ENCODE data around the gene PEAR1. TPM values are rescaled to one million over a fixed set of nuclear protein-coding genes. Genes with fewer than 3 reads are reported as not detected.

The PEAR1 gene
- total RNA-seq, 1 donor from 2014 or later, result 0.05 TPM

- no peak for DNase-seq (ENCODE audit: low read depth)
Measured at GRCh38 chr1:156882543-156882942, 11.0 kb upstream of the PEAR1 start.

- no peak for DNase-seq (ENCODE audit: low read depth)
Measured at GRCh38 chr1:156883919-156884318, 9.6 kb upstream of the PEAR1 start.

- DNase-seq (ENCODE audit: low read depth), result no peak
Measured at GRCh38 chr1:156884560-156885184, 8.8 kb upstream of the PEAR1 start.

GRCh38 chr1:156885314-156885713 is 8.2 kb upstream of the PEAR1 start:
- peak; percentile 31 for DNase-seq (ENCODE audit: low read depth)

GRCh38 chr1:156885880-156886355 is 7.6 kb upstream of the PEAR1 start:
- no peak for DNase-seq (ENCODE audit: low read depth)

- DNase-seq (ENCODE audit: low read depth), result no peak
Measured at GRCh38 chr1:156886583-156887281, 6.8 kb upstream of the PEAR1 start.

- DNase-seq (ENCODE audit: low read depth), result no peak
Measured at GRCh38 chr1:156887317-156887716, 6.2 kb upstream of the PEAR1 start.

- no peak for DNase-seq (ENCODE audit: low read depth)
Measured at GRCh38 chr1:156887734-156888133, 5.8 kb upstream of the PEAR1 start.

- peak; percentile 87 for DNase-seq (ENCODE audit: low read depth)
Measured at GRCh38 chr1:156889802-156890580, 3.5 kb upstream of the PEAR1 start.

GRCh38 chr1:156892190-156893047 is 1.1 kb upstream of the PEAR1 start:
- DNase-seq (ENCODE audit: low read depth), result peak; percentile 80

- no peak for DNase-seq (ENCODE audit: low read depth)
Measured at GRCh38 chr1:156894001-156894400, 483 bp downstream of the PEAR1 start.

GRCh38 chr1:156894711-156895454 is 1.4 kb downstream of the PEAR1 start:
- no peak for DNase-seq (ENCODE audit: low read depth)

- DNase-seq (ENCODE audit: low read depth), result no peak
Measured at GRCh38 chr1:156895455-156895812, 1.9 kb downstream of the PEAR1 start.

GRCh38 chr1:156895927-156896326 is 2.4 kb downstream of the PEAR1 start:
- DNase-seq (ENCODE audit: low read depth), result no peak

GRCh38 chr1:156896490-156897033 is 3.0 kb downstream of the PEAR1 start:
- DNase-seq (ENCODE audit: low read depth), result peak; percentile 52

- peak; percentile 61 for DNase-seq (ENCODE audit: low read depth)
Measured at GRCh38 chr1:156897078-156897825, 3.7 kb downstream of the PEAR1 start.

- DNase-seq (ENCODE audit: low read depth), result no peak
Measured at GRCh38 chr1:156898161-156898566, 4.6 kb downstream of the PEAR1 start.

- no peak for DNase-seq (ENCODE audit: low read depth)
Measured at GRCh38 chr1:156898971-156899664, 5.6 kb downstream of the PEAR1 start.
